Measurements from ENCODE around the gene RHOT2. TPM values are rescaled to one million over a fixed set of nuclear protein-coding genes. Genes with fewer than 3 reads are reported as not detected.

RHOT2 gene
- total RNA-seq, 1 donor from 2014 or later, result 17.9 TPM

GRCh38 chr16:631808-632358 is 36.0 kb upstream of the RHOT2 start:
- FAIRE-seq, result no peak
- DNase-seq (ENCODE audit: low spot score in 2 of 2), result no peak

GRCh38 chr16:632486-633335 is 35.2 kb upstream of the RHOT2 start:
- DNase-seq (ENCODE audit: low spot score in 2 of 2) (no peak), FAIRE-seq (no peak)

- DNase-seq (ENCODE audit: low spot score in 2 of 2) (no peak), FAIRE-seq (no peak)
These were observed 34.4 kb upstream of the RHOT2 start for GRCh38 chr16:633336-634050.

GRCh38 chr16:634051-634670 is 33.8 kb upstream of the RHOT2 start:
- no peak for DNase-seq (ENCODE audit: low spot score in 2 of 2)
- FAIRE-seq, result no peak

- FAIRE-seq, result no peak
- DNase-seq (ENCODE audit: low spot score in 2 of 2), result no peak
These were observed 32.9 kb upstream of the RHOT2 start for GRCh38 chr16:634996-635395.

- no peak for FAIRE-seq
These were observed 32.2 kb upstream of the RHOT2 start for GRCh38 chr16:635573-636205.

GRCh38 chr16:636206-637080 is 31.5 kb upstream of the RHOT2 start, which contains the start of gene METTL26:
TSS of gene METTL26 (minus strand) at chr16:636305. CDS start at chr16:636290, 15 bp downstream.
- FAIRE-seq (no peak), DNase-seq (ENCODE audit: low spot score in 2 of 2) (peak; percentile 99 to 100)

More at GRCh38 chr16:635573-636205, 32.2 kb upstream of the RHOT2 start:
- DNase-seq (ENCODE audit: low spot score in 2 of 2), result no peak

- FAIRE-seq, result no peak
- DNase-seq (ENCODE audit: low spot score in 2 of 2), result peak; percentile 100
These were observed 30.6 kb upstream of the RHOT2 start for GRCh38 chr16:637081-638018.

- FAIRE-seq (no peak), DNase-seq (ENCODE audit: low spot score in 2 of 2) (no peak)
These were observed 29.8 kb upstream of the RHOT2 start for GRCh38 chr16:638034-638543.

GRCh38 chr16:638836-639235 is 29.1 kb upstream of the RHOT2 start:
- FAIRE-seq, result no peak

GRCh38 chr16:640614-641013 is 27.3 kb upstream of the RHOT2 start:
- FAIRE-seq, result no peak

More at GRCh38 chr16:638836-639235, 29.1 kb upstream of the RHOT2 start:
- DNase-seq (ENCODE audit: low spot score in 2 of 2), result no peak

GRCh38 chr16:641326-642188 is 26.4 kb upstream of the RHOT2 start, which contains the start of gene MCRIP2:
TSS of gene MCRIP2 (plus strand) at chr16:641828. CDS start at chr16:641992, 164 bp downstream.
- DNase-seq (ENCODE audit: low spot score in 2 of 2) (peak; percentile 93 to 94), FAIRE-seq (no peak)

More at GRCh38 chr16:640614-641013, 27.3 kb upstream of the RHOT2 start:
- DNase-seq (ENCODE audit: low spot score in 2 of 2), result no peak

- DNase-seq (ENCODE audit: low spot score in 2 of 2), result peak; percentile 74 to 75
- no peak for FAIRE-seq
These were observed 25.5 kb upstream of the RHOT2 start for GRCh38 chr16:642189-643049.

- no peak for DNase-seq (ENCODE audit: low spot score in 2 of 2)
These were observed 24.9 kb upstream of the RHOT2 start for GRCh38 chr16:643050-643368.

GRCh38 chr16:644556-644955 is 23.4 kb upstream of the RHOT2 start:
- DNase-seq (ENCODE audit: low spot score in 2 of 2) (no peak), FAIRE-seq (no peak)

More at GRCh38 chr16:643050-643368, 24.9 kb upstream of the RHOT2 start:
- FAIRE-seq, result no peak
